NCI-H128 (cell line): ENCODE results near the gene LIMK1.
"Not testable (repeated sequence)": the region's sequence is repeated elsewhere in the genome, so short reads cannot be mapped to it uniquely, and the experiment has no call there.

Experiments
- DNase-seq: peaks from one replicate; lab custom pipeline; 2025; ENCODE audit not compliant: unreplicated experiment; lab: John Stamatoyannopoulos, UW

Gene LIMK1

DNA sequence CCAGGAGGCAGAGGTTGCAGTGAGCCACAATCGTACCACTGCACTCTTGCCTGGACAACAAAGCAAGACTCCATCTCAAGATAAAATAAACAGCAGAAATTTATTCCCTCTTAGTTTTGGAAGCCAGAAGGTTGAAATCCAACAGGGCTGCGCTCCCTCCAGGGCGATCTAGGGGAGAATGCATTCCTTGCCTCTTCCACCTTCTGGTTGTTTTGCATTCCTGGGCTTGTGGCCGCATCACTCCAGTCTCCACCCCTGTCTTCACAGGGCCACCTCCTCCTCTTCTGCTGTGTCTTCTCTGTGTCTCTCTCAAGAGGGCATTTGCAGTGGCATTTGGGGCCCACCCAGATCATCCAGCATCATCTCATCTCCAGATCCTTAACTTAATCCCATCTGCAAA lies 36.2 kb downstream of the LIMK1 start:
- no peak for DNase-seq

DNA sequence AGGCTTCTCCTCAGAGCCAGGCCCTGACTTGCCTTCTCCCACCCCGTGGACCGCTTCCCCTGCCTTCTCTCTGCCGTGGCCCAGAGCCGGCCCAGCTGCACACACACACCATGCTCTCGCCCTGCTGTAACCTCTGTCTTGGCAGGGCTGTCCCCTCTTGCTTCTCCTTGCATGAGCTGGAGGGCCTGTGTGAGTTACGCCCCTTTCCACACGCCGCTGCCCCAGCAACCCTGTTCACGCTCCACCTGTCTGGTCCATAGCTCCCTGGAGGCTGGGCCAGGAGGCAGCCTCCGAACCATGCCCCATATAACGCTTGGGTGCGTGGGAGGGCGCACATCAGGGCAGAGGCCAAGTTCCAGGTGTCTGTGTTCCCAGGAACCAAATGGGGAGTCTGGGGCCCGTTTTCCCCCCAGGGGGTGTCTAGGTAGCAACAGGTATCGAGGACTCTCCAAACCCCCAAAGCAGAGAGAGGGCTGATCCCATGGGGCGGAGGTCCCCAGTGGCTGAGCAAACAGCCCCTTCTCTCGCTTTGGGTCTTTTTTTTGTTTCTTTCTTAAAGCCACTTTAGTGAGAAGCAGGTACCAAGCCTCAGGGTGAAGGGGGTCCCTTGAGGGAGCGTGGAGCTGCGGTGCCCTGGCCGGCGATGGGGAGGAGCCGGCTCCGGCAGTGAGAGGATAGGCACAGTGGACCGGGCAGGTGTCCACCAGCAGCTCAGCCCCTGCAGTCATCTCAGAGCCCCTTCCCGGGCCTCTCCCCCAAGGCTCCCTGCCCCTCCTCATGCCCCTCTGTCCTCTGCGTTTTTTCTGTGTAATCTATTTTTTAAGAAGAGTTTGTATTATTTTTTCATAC lies 38.0 kb downstream of the LIMK1 start:
- no peak for DNase-seq

DNA sequence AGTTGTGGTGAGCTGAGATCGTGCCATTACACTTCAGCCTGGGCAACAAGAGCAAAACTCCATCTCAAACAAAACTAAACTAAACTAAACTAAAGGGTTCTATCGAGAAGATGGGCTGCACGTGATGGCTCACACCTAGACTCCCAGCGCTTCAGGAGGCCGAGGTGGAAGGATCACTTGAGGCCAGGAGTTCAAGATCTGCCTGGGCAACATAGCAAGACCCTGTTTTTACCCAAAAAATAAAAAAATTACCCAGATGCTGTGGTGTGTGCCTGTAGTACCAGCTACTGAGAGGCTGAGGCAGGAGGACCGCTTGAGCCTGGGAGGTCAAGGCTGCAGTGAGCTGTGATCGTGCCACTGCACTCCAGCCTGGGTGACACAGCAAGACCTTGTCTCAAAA lies 40.3 kb downstream of the LIMK1 start:
- DNase-seq, result not testable (repeated sequence)

DNA sequence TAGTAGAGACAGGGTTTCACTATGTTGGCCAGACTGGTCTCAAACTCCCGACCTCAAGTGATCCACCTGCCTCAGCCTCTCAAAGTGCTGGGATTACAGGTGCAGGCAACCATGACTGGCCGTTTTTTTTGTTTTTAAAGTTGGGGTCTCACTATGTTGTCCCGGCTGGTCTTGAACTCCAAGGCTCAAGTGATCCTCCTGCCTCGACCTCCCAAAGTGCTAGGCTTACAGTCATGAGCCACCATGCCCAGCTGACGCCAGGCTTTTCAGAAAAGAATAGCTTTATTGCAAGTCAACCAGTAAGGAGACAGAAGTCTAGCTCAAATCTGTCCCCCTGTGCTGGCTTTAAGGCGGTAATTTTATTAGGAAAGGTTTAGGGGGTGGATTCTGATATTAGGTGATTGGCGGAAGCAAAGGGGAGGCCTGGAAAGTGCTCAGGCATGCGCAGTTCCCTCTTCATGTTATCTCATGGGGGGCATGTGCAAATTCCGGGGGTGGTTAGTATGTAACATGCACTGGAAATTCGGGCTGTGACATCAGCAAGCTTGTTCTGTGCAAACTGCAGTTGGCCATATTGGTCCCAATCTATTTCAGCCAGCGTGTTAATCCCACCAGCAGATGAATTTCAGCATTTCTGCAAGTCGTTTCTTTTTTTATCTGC lies 42.7 kb downstream of the LIMK1 start:
- DNase-seq, result no peak

GRCh38 chr7:74129887-74130286 lies 46.3 kb downstream of the LIMK1 start:
- no peak for DNase-seq

GRCh38 chr7:74130518-74130917 lies 46.9 kb downstream of the LIMK1 start:
- no peak for DNase-seq

GRCh38 chr7:74134117-74134620 lies 50.6 kb downstream of the LIMK1 start:
- no peak for DNase-seq

DNA sequence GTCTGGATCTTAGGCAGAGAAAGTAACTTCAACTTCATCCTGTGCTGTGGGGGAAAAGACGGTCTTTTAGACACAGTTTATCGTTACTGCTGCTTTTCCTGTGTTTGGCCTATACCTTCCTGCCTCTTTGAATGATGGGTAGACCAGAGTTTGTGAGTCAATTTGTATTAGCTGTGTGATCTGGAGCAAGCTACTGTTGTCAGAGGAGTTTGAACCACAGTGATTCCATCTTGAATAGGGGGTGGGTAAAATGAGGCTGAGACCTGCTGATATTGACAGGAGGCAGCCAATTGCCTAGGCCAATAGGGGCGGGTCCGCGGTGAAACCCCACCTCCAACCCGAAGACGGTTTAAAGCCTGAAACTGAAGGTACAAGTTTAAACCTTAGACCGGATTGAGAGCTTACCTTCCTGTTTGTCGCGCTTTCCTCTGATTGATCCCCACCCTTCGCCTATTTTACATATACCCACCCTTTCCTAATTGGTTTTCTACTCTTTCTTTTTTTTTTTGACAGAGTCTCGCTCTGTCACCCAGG lies 54.8 kb downstream of the LIMK1 start:
- no peak for DNase-seq

- DNase-seq, result no peak
Measured at GRCh38 chr7:74138945-74139843, 55.6 kb downstream of the LIMK1 start.

DNA sequence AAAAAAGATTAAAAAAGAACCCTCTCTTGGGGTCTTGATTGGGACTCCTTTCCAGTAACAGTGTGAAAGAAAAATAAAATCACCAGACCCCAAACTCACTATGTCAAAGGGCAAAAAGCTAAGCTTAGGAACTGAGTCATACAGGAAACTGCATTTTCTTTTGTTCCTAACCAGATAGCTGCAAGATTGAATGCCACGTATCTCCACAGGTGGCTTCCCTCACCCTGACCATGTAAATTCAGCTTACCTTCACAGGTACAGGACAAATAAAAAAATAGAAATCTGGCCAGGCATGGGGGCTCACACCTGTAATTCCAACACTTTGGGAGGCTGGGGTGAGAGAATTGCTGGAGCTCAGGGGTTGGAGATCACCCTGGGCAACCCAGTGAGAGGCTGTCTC lies 58.1 kb downstream of the LIMK1 start:
- no peak for DNase-seq

DNA sequence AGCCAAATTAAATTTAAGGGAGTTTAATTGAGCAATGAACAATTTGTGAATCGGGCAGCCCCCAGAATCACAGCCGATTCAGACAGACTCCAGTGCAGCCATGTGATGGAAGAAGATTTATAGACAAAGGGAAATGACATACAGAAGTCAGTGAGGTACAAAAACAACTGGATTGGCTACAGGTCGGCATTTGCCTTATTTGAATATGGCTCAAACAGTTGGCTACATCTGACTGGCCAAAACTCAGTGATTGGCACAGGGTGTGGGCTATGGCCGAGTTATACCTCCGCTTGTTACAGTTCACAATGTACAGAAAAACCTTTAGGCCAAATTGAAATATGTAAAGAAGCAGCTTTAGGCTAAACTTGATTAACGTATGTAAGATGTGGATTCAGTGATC lies 59.8 kb downstream of the LIMK1 start:
- no peak for DNase-seq

GRCh38 chr7:74148491-74148890 lies 64.9 kb downstream of the LIMK1 start:
- no peak for DNase-seq

DNA sequence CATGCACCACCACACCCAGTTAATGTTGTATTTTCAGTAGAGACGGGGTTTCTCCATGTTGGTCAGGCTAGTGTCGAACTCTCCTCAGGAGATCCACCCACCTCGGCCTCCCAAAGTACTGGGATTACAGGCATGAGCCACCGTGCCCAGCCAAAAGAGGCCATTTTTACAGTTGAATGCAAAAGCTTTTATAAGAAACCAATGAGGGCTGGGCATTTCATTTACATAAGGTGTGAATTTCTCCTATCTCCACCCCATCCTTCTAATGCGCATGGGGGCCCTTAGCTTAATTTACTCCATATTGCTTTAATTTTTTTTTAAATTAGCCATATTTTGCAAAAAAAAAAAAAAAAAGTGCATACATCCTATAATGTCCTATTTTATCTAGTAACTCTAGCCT lies 65.5 kb downstream of the LIMK1 start:
- no peak for DNase-seq

DNA sequence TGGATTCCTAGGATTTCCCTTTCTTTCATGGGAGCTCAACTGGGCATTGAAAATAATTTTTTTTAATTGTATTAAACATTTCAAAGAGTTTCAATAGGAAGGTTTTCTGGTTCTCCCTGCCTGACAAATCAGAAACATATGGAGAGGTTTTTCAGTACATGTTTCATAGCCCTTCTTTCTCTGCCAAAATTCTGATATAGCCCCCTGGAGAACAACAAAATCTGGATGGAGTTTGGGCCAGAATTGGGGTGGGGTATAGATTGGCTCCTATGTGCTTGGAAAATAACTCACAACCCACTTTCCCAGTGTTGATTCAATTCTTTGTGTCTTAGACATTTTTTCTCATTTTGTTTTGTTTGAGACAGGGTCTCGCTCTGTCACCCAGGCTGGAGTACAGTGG lies 66.0 kb downstream of the LIMK1 start:
- DNase-seq, result no peak

DNA sequence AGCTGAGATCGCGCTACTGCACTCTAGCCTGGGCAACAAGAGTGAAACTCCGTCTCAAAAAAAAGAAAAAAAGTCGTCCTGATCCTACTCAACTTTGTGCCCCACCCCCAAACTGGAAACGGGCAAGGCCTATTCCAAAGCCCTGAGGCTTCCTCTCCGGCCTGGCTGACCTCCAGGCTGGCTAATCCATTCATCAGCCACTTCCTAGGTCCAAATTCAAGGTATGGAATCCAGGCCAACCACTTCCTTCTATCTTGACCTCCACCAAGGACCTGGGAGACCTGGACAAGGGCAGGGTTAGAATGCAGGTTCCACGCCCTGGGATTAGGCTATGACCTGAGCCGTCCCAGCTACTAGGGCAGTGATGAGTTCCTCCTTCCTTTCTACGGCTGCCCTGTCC lies 70.1 kb downstream of the LIMK1 start:
- DNase-seq, result no peak

- DNase-seq, result no peak
Measured at GRCh38 chr7:74155810-74156395, 72.3 kb downstream of the LIMK1 start.

DNA sequence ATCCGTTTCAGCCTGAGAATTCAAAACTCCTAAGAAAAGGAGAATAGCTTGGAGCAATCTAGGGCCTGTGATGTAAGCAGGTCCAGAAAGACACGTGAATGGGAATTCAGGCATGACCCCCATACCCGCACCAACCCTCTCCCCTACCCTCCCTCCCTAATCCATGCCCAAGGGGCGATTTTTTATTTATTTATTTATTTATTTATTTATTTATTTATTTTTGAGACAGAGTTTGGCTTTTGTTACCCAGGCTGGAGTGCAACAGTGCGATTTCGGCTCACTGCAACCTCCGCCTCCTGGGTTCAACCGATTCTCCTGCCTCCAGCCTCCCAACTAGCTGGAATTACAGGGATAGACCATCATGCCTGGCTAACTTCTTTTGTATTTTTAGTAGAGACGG lies 74.0 kb downstream of the LIMK1 start:
- DNase-seq, result no peak

GRCh38 chr7:74164985-74165456 lies 81.4 kb downstream of the LIMK1 start:
- no peak for DNase-seq

DNA sequence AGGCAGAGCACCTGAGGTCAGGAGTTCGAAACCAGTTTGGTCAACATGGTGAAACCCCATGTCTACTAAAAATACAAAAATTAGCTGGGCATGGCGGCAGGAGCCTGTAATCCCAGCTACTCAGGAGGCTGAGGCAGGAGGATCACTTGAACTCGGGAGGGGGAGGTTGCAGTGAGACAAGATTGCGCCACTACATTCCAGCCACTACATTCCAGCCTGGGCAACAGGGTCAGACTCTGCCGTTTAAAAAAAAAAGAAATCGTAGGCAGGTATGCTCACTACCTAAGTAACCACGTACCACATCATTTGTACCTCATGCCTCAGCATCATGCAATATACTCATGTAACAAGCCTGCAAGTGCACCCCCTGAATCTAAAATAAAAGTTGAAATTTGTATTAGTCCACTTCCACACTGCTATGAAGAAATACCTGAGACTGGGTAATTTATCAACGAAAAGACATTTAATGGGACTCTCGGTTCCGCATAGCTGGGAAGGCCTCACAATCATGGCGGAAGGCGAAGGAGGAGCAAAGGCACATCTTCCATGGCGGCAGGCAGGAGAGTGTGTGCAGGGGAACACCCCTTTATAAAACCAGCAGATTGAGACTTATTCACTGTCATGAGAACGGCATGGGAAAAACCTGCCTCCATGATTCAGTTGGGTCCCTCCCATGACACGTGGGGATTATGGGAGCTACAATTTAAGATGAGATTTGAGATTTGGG lies 82.4 kb downstream of the LIMK1 start:
- DNase-seq, result no peak

DNA sequence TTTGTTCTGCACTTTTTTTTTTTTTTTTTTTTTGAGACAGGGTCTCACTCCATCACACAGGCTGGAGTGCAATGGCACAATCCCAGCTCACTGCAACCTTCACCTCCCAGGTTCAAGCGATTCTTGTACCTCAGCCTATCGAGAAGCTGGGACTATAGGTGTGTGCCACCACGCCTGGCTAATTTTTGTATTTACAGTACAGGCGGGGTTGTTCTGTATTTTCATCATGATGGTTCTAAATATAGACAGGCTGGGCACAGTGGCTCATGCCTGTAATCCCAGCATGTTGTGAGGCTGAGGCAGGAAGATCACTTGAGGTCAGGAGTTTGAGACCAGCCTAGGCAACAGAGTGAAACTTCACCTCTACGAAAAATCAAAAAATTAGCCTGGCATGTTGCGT lies 83.7 kb downstream of the LIMK1 start:
- DNase-seq, result not testable (repeated sequence)
